ENCODE measurements around the gene BDH1.

DNA sequence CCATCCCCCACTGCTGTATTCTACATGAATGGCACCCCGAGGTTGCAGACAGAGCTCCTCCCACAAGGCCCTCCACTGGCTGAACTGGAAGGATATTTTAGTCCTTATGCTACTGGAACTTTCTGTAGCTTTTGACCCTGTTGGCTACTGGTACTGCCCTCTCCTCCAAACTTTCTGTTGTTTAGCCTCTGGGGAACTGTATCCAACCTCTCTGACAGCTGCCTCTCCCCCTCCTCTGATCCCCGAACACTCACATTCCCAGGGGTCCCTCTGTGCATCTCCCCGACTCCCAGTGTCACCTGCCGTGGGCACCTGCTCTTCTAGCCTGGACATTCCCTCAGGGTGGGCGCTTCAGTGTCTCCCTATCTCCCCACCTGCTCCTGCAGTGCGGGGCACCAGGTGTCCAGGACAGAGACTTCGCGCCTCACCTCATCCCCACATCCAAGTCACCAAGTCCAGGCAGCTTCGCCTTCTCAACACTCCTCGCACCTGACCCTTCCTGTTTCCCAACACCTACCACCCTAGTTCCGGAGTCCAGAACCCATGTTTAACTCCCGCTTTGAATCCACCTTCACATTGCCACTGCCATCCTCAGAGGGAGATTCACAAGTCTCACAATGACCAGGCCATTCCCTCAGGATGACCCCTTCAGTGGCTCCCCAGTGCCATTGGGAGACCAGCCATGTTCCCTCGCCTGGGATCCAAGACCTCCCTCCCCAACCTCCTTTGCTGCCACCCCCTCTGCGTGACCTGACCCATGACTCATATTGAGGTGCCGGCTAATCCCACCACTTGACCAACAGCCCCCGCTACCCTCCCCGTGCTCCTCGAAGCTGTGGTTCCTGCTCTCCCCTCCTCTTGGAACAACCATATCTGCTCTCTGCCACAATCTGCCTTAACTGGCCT is 34.2 kb downstream of the BDH1 start:
- TF ChIP-seq POLR2A (IDR thresholded peaks at IDR 0.05; ENCODE audit: control extremely low read depth in 1 of 2, low read depth in 2 of 2, low read length in 2 of 2), result no peak
- TF ChIP-seq SIRT6 (IDR thresholded peaks at IDR 0.05; ENCODE audit: low read length), result no peak
- TF ChIP-seq, protein P1, sequence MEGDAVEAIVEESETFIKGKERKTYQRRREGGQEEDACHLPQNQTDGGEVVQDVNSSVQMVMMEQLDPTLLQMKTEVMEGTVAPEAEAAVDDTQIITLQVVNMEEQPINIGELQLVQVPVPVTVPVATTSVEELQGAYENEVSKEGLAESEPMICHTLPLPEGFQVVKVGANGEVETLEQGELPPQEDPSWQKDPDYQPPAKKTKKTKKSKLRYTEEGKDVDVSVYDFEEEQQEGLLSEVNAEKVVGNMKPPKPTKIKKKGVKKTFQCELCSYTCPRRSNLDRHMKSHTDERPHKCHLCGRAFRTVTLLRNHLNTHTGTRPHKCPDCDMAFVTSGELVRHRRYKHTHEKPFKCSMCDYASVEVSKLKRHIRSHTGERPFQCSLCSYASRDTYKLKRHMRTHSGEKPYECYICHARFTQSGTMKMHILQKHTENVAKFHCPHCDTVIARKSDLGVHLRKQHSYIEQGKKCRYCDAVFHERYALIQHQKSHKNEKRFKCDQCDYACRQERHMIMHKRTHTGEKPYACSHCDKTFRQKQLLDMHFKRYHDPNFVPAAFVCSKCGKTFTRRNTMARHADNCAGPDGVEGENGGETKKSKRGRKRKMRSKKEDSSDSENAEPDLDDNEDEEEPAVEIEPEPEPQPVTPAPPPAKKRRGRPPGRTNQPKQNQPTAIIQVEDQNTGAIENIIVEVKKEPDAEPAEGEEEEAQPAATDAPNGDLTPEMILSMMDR (IDR thresholded peaks at IDR 0.05; ENCODE audit: control extremely low read depth in 1 of 3, insufficient read depth in 1 of 3, low read depth in 1 of 3, low read length in 3 of 3), result no peak
- no peak for TF ChIP-seq CBX5 (IDR thresholded peaks at IDR 0.05; ENCODE audit: low read depth, low read length)
- no peak for TF ChIP-seq EZH2 (IDR thresholded peaks at IDR 0.05; ENCODE audit: low read depth, low read length, severe bottlenecking)
- TF ChIP-seq YY1 (IDR thresholded peaks at IDR 0.05; ENCODE audit: low read depth, low read length), result no peak
